Measurements from ENCODE around the gene WASL. TPM values are rescaled to one million over a fixed set of nuclear protein-coding genes. Genes with fewer than 3 reads are reported as not detected.

The WASL gene
- polyA plus RNA-seq, 3 donors, result 1.6 to 3.9 (median 2.1) TPM

GRCh38 chr7:123633553-123633952 is 115.2 kb downstream of the WASL start:
- Mint-ChIP-seq H3K4me3 (no peak overlapping the region), H3K4me1 (no peaks in the 10 kb centered on the region), H3K27ac (no peak overlapping the region), H3K9me3 (no peaks in the 10 kb centered on the region), H3K36me3 (no peaks in the 10 kb centered on the region), H3K27me3 (ENCODE audit: low read depth in 3 of 3) (peaks cover 3 to 9% (median 4%) of the 10 kb centered on the region in 3 donors)
- H3K27me3 ChIP-seq (ENCODE audit: control insufficient read depth in 2 of 2, insufficient read depth in 2 of 2, low read length in 2 of 2), result peaks cover under 1 to 2% of the 10 kb centered on the region in 2 donors
- 100% methylated on average over 3 of the region's 7 CpGs for WGBS (ENCODE audit: insufficient coverage)
- no peak overlapping the region for H2AFZ ChIP-seq (ENCODE audit: insufficient read depth, low read depth, low read length, poor library complexity, severe bottlenecking)
- no peaks in the 10 kb centered on the region for H3K4me1 ChIP-seq (ENCODE audit: control insufficient read depth in 1 of 2, insufficient read depth in 2 of 2, low read length in 2 of 2)
- H3K9me3 ChIP-seq (replicated peaks in 1 of 2; ENCODE audit: control insufficient read depth in 1 of 2, insufficient read depth in 1 of 2, low read length in 2 of 2), result no peaks in the 10 kb centered on the region
- no peak overlapping the region for H3K9ac ChIP-seq (ENCODE audit: insufficient read depth, low read length, poor library complexity, severe bottlenecking)
- no peak overlapping the region for H3K4me2 ChIP-seq (replicated peaks; ENCODE audit: extremely low read depth, low read length, poor library complexity, severe bottlenecking)
- no peak for DNase-seq
- H3K4me3 ChIP-seq (replicated peaks in 1 of 3; ENCODE audit: low read depth in 2 of 3, low read length in 3 of 3), result no peak overlapping the region
- no peaks in the 10 kb centered on the region for H3K36me3 ChIP-seq (replicated peaks in 1 of 2; ENCODE audit: control insufficient read depth in 1 of 2, insufficient read depth in 2 of 2, low read length in 2 of 2)
- no peak for TF ChIP-seq CTCF (IDR thresholded peaks at IDR 0.05)
- no peaks in the 10 kb centered on the region for H3K79me2 ChIP-seq (ENCODE audit: insufficient read depth, low read length)
- no peak overlapping the region for H3K27ac ChIP-seq (ENCODE audit: low read depth in 1 of 2, low read length in 2 of 2)
- intact Hi-C loops (cut with micrococcal nuclease), result no loop called here
- no peaks in the 10 kb centered on the region for H4K20me1 ChIP-seq (ENCODE audit: insufficient read depth, low read length)

GRCh38 chr7:123632808-123633207 is 116.0 kb downstream of the WASL start:
- Mint-ChIP-seq H3K27me3 (ENCODE audit: low read depth in 3 of 3) (peaks cover 3 to 7% (median 4%) of the 10 kb centered on the region in 3 donors), H3K4me3 (no peak overlapping the region)
- intact Hi-C loops (cut with micrococcal nuclease), result no loop called here

More at GRCh38 chr7:123632808-123633207, 116.0 kb downstream of the WASL start:
- Histone ChIP-seq H3K4me2 (replicated peaks; ENCODE audit: extremely low read depth, low read length, poor library complexity, severe bottlenecking) (no peak overlapping the region), H3K36me3 (replicated peaks in 1 of 2; ENCODE audit: control insufficient read depth in 1 of 2, insufficient read depth in 2 of 2, low read length in 2 of 2) (no peaks in the 10 kb centered on the region), H3K4me3 (replicated peaks in 1 of 3; ENCODE audit: low read depth in 2 of 3, low read length in 3 of 3) (no peak overlapping the region), H3K27me3 (ENCODE audit: control insufficient read depth in 2 of 2, insufficient read depth in 2 of 2, low read length in 2 of 2) (peaks cover 0 to 2% of the 10 kb centered on the region in 2 donors), H3K9me3 (replicated peaks in 1 of 2; ENCODE audit: control insufficient read depth in 1 of 2, insufficient read depth in 1 of 2, low read length in 2 of 2) (no peaks in the 10 kb centered on the region), H3K9ac (ENCODE audit: insufficient read depth, low read length, poor library complexity, severe bottlenecking) (no peak overlapping the region), H4K20me1 (ENCODE audit: insufficient read depth, low read length) (no peaks in the 10 kb centered on the region), H3K4me1 (ENCODE audit: control insufficient read depth in 1 of 2, insufficient read depth in 2 of 2, low read length in 2 of 2) (no peaks in the 10 kb centered on the region), H2AFZ (ENCODE audit: insufficient read depth, low read depth, low read length, poor library complexity, severe bottlenecking) (no peak overlapping the region), H3K27ac (ENCODE audit: low read depth in 1 of 2, low read length in 2 of 2) (no peak overlapping the region), H3K79me2 (ENCODE audit: insufficient read depth, low read length) (no peaks in the 10 kb centered on the region)
- no peak for TF ChIP-seq CTCF (IDR thresholded peaks at IDR 0.05)
- no peak overlapping the region for H3K27ac Mint-ChIP-seq
- DNase-seq, result no peak
- no peaks in the 10 kb centered on the region for H3K4me1 Mint-ChIP-seq
- H3K36me3 Mint-ChIP-seq, result no peaks in the 10 kb centered on the region
- H3K9me3 Mint-ChIP-seq, result no peaks in the 10 kb centered on the region
- WGBS (ENCODE audit: insufficient coverage), result no CpG with 5 or more reads among the region's 2 CpGs

Small RNA genes lying within 50 kb of the gene (small RNA-seq; reads per million reads assigned to genes)
- not detected for gene RNU6-11P (ENCODE audit: insufficient read length, low read depth)

Other genes with a start within 250 kb of the WASL start
- under 1 TPM in 1 of 3 donors, not detected in 2; 0.07 TPM for gene IQUB, start 214.4 kb downstream of the WASL start, polyA plus RNA-seq
- 10 to 100 TPM in 2 of 3 donors, 1 to 10 TPM in 1; 6.9 to 49.2 (median 37.3) TPM for gene NDUFA5, start 191.2 kb downstream of the WASL start, polyA plus RNA-seq
- gene ASB15, start 147.2 kb downstream of the WASL start, polyA plus RNA-seq, result not detected
- gene LMOD2, start 93.1 kb downstream of the WASL start, polyA plus RNA-seq, result under 1 TPM in 1 of 3 donors, not detected in 2; 0.09 TPM
- not detected for gene HYAL4, start 96.2 kb upstream of the WASL start, polyA plus RNA-seq
- not detected for gene SPAM1, start 176.2 kb upstream of the WASL start, polyA plus RNA-seq

Measured in CD14-positive monocyte (primary cell).